Fibroblast of mammary gland (primary cell): ENCODE data around the gene RASGRF2.
"Not testable (repeated sequence)": the region's sequence is repeated elsewhere in the genome, so short reads cannot be mapped to it uniquely, and the experiment has no call there.

Experiments used
- DNase-seq: peaks from one replicate; pipeline ENCODE4 v3.0.0-alpha.2; 2010; ENCODE audit warnings: low read depth
- H3K4me3 ChIP-seq: 2 replicates; pipeline ENCODE4 v1.5.1; 2011; ENCODE audit warnings: low read depth, mild to moderate bottlenecking, low read length, moderate library complexity; ENCODE audit not compliant: control insufficient read depth
- CTCF ChIP-seq: conservative IDR thresholded peaks from 2 replicates; pipeline ENCODE4 v1.5.1; 2011; ENCODE audit warnings: low read depth, low read length, inconsistent platforms; ENCODE audit not compliant: control insufficient read depth, insufficient read depth

RASGRF2 gene

GRCh38 chr5:81254886-81255559, 294.9 kb downstream of the RASGRF2 start:
- no peak overlapping the region for H3K4me3 ChIP-seq
- TF ChIP-seq CTCF = no peak
- DNase-seq = no peak

- TF ChIP-seq CTCF = no peak
- no peak for DNase-seq
- H3K4me3 ChIP-seq = no peak overlapping the region
Observed at GRCh38 chr5:81256766-81257165, 296.6 kb downstream of the RASGRF2 start.

- not testable (repeated sequence) for H3K4me3 ChIP-seq, DNase-seq
Observed at GRCh38 chr5:81262796-81263195, 302.6 kb downstream of the RASGRF2 start.

GRCh38 chr5:81265101-81265500, 304.9 kb downstream of the RASGRF2 start:
- no peak overlapping the region for H3K4me3 ChIP-seq
- DNase-seq = peak; percentile 68
- TF ChIP-seq CTCF = no peak

GRCh38 chr5:81268521-81269196, 308.5 kb downstream of the RASGRF2 start:
- H3K4me3 ChIP-seq = no peak overlapping the region
- peak; percentile 88 for DNase-seq
- no peak for TF ChIP-seq CTCF

- no peak overlapping the region for H3K4me3 ChIP-seq
- no peak for TF ChIP-seq CTCF
- peak; percentile 33 for DNase-seq
Observed at GRCh38 chr5:81269751-81270393, 309.7 kb downstream of the RASGRF2 start.

- DNase-seq, H3K4me3 ChIP-seq: not testable (repeated sequence)
Observed at GRCh38 chr5:81270394-81271027, 310.3 kb downstream of the RASGRF2 start.
